Activated naive CD4-positive, alpha-beta T cell treated with anti-CD3 and anti-CD28 coated beads, Interleukin-2, amount 50 U/mL, for 72 hours (primary cell): ENCODE data around the gene SLC12A7. TPM values are rescaled to one million over a fixed set of nuclear protein-coding genes. Genes with fewer than 3 reads are reported as not detected.

Experiments used
- ATAC-seq, 2 donors: fragments of 150-1000 bp; cut with Tn5 transposase; 2 replicates each; pipeline ENCODE4 v1.10.0; 2021; ENCODE audit warnings: mild to moderate bottlenecking in 2 of 2, moderate library complexity in 2 of 2
- DNase-seq, 2 donors: peaks; one replicate each; pipeline ENCODE4 v3.0.0; 2021 to 2022; ENCODE audit warnings: low spot score in 2 of 2
- H3K27ac Mint-ChIP-seq, 2 donors: one replicate each; pipeline ENCODE4 v1.8.0; 2022; ENCODE audit warnings: mild to moderate bottlenecking in 2 of 2, mixed read lengths in 2 of 2
- H3K36me3 Mint-ChIP-seq, 2 donors: one replicate each; pipeline ENCODE4 v1.8.0; 2022; ENCODE audit warnings: mixed read lengths in 2 of 2
- H3K9me3 Mint-ChIP-seq, 2 donors: one replicate each; pipeline ENCODE4 v1.8.0; 2022; ENCODE audit warnings: mixed read lengths in 2 of 2
- total RNA-seq, 2 donors: library from RNA; stranded (reverse); gene quantifications; one replicate each; pipeline ENCODE4 v1.2.3, GENCODE V29; 2022

SLC12A7 gene
- total RNA-seq, 2 donors from 2014 or later, result 19.5 to 74.7 TPM

DNA sequence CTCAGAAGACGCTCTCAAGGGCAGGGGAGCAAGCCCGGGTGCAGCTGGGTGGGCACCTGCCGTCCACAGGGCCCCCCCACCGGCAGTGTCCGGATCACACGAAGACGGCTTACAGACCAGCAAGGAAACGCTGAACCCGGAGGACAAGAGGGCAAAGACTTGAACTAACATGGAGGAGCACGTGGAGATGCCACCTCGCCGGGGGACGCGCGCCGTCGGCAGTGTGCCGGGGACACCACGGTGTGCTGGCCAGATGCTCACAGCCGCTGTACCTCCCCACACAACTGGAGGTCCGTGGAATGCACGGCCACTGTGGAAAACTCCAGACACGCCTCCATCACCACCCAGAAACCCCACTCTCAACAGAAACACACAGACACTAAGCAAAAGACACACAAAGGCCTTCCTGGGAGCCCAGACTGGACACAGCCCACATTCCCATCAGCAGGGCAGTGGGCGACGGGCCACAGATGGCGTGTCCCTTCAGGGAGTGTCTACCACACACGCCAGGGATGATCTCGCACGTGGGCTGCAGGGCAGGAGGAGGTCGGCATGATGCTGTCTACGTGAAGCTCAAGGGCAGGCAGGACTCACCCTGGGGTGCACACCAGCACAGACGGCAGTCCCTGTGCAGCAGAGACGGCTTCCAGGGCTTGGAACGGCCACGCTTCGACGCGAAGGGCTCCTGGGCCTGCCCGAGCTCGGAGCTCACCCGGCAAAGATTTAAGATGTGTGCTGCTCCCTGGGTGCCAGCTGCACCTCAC, 8.6 kb upstream of the SLC12A7 start:
- DNase-seq (no peak), ATAC-seq (no peak)
- peak overlapping the region in 1 of 2 donors; percentile 57 for H3K27ac Mint-ChIP-seq
- no peaks in the 10 kb centered on the region for H3K36me3 Mint-ChIP-seq
- no peaks in the 10 kb centered on the region for H3K9me3 Mint-ChIP-seq

DNA sequence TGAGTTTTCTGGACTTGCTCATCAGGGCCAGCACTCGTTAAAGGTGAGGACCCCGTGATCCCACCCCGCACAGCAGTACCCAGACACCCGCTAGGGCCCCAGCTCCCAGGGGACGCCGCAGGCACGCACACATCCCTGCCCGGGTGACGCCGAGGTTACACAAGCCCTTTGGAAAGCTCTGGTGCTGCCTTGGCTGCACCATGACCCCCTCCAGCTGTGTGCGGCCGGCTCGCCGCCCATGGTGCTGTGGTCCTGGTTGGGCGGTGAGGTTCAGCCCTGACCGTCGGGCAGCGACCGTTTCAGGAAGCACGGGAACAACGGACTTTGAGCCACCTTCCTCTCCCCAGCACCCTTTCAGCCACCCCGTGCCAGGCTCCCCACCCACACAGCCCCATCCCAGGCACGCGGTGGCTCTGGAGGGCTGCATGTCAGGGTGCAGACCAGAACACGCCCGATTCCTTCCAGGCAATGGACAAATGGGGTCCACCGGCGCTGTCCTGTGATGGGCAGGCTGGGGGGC, 7.5 kb upstream of the SLC12A7 start:
- DNase-seq, result no peak
- no peaks in the 10 kb centered on the region for H3K9me3 Mint-ChIP-seq
- ATAC-seq, result no peak
- H3K27ac Mint-ChIP-seq, result no peak overlapping the region
- no peaks in the 10 kb centered on the region for H3K36me3 Mint-ChIP-seq

DNA sequence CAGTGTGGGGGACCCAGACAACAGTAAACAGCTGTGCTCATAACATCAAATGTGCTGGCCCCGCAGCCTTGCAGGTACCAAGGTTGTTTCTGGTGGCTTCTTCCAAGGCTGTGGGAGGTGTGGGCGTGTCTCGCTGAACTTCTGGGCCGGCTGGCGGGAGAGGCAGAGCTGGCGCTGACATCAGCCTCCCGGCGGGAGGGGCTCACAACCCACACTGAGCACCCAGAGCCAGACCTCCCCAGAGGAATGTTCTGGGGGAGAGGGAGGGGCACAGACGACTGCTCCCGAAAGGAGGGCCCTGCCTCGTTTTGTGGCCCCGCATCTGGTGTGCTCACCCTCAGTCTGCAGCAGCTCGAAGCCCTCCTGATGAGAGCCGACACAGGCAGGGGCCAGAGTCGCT, 6.9 kb upstream of the SLC12A7 start:
- Mint-ChIP-seq H3K27ac (peak overlapping the region in 1 of 2 donors; percentile 59), H3K36me3 (no peaks in the 10 kb centered on the region), H3K9me3 (no peaks in the 10 kb centered on the region)
- DNase-seq, result no peak
- peak; percentile 5 to 18 for ATAC-seq

DNA sequence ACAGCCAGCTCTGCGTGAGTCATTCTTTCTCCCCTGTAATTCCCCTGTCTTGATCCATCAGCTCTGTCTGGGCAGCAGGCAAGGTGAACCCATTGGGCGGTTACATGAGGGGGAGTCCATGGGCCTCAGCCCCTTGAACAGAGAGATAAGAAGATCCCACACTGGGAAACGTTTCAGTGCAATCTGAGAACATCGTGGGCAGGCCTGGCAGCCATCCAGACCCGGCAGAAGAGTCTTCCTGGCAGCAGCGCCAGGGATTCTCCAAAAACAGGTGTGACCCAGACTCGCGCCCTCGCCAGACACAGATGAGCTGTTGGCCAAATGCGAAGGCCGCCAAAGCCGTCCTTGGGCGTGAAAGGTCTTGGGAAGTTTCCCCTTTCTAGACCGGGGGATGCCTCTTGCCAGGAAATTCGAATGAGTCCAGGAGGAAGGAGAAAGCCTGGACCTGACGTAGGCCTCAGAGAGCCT, 6.4 kb upstream of the SLC12A7 start:
- ATAC-seq, result peak in 1 of 2 donors; percentile 86

DNA sequence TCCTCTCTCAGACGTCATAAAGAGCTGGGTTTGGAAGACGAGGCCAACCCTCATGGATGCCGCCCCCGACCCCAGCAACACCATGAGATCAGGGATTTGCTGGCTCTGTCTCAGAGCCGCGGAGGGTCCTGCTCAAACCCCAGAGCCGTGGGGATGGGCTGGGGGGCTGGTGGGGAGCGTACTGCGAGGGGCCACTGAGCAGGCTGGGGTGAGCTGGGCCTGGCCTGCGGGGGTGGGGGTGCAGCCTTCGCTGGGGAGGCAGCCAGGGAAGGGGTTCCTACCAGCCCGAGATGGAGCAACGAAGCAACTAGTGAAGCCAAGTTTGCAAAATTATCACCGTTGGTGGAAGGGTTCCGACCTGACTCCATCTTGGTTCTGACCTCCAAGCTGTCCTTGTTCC, 5.1 kb upstream of the SLC12A7 start:
- Mint-ChIP-seq H3K36me3 (no peaks in the 10 kb centered on the region), H3K27ac (no peak overlapping the region), H3K9me3 (no peaks in the 10 kb centered on the region)
- DNase-seq, result no peak
- ATAC-seq, result no peak

More for the DNA sequence above, 6.4 kb upstream of the SLC12A7 start:
- Mint-ChIP-seq H3K27ac (peak overlapping the region in 1 of 2 donors; percentile 59), H3K36me3 (no peaks in the 10 kb centered on the region), H3K9me3 (no peaks in the 10 kb centered on the region)
- DNase-seq, result no peak

DNA sequence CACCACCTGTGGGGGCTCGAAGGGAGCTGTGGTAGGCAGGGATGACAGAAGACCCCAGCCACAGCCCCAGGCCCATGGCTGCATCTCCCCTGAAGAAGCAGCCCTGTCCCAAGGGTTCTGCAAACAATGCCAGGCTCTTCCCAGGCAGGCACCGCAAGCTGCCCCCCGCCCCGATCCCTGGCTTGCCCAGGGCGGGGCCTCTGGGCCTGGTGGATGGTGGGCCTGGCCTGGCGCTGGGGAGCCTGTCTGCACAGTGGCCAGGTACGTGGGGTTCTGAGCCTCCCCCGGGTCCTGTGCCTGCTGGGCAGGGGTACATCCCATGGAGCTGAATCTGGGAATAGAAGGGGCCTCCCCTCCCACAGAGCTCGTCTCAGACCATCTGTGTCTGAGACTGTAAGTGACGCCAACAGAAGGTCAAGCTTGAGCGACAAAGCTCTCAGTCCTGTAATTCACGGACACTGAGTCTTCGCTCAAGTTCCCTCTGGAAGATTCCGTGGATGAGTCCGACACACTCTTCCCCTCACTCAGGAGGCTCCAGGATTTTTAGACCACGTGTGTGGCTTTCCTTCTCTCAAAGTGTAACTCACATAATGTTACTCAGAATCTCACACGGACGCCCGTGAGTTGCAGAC, 4.4 kb upstream of the SLC12A7 start:
- no peak for DNase-seq
- no peak overlapping the region for H3K27ac Mint-ChIP-seq
- H3K9me3 Mint-ChIP-seq, result no peaks in the 10 kb centered on the region
- no peaks in the 10 kb centered on the region for H3K36me3 Mint-ChIP-seq
- ATAC-seq, result no peak

DNA sequence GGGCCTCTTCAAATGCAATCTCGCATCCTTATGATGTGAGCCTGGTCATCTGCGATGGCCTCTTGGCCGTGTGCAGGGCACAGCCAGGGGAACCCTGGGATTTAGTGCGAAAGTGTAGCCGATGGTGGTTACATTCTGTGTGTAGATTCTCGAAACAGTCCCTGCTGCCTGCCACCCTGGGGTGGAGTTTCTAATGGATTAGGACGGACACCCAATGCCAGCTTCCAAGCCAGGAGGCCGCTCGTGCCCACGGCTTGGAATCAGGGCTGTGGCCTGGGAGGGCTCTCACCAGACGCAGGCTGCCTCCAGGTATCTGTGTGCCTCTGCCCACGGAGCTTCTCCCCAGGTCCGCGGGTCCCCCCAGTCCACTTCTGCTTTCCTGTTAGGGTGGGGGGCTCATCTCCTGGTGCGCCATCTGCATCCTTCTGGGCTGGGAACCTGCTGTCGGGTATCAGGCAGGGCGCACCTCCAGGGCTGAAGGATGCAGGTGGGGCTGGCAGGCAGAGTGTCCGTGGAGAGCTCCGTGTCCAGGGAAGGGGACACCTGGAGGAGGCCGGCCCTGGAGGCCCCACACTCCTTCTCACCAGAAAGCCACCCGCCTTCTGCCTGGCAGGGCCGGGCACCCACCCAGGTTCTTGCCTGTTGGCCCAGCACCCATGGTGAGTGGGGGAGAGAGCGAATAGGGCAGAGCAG, 3.4 kb upstream of the SLC12A7 start:
- Mint-ChIP-seq H3K9me3 (no peaks in the 10 kb centered on the region), H3K36me3 (no peaks in the 10 kb centered on the region), H3K27ac (no peak overlapping the region)
- ATAC-seq (no peak), DNase-seq (no peak)

DNA sequence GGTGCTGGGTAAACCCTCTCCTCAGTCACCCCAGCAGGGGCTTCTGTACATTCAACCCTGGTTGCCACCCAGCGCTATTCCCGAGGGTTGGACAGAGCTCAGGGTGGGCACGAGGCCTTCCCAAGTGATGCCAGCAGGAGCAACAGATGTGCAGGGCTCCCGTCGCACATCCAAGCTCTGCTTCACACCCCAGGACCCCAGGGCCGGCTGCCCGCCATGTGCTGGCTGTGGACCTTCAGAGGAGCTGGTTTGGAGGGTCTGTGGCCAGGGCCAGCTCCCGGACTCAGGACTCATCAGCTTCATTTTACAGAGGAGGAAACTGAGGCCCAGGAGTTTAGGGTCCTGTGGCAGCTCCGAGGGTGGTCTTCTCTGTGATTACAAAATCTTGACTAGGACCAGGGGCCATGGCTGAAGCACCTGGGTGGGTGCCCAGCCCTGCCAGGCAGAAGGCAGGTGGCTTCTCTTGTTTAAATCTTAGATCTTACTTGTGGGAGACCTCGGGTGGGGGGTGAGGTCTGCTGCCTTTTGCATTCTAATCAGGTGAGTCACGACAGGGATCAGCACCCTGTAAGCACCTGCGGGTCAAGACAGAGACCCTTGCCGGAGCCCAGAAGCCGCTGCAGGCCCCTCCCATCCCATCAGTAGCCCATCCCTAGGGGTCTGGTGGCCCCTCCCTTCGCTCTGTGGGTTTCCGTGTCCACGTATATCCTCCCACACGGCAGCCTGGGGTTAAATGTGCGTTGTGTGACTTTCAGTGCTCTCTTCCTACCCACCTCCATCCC, 2.1 kb upstream of the SLC12A7 start:
- no peak overlapping the region for H3K27ac Mint-ChIP-seq
- no peaks in the 10 kb centered on the region for H3K9me3 Mint-ChIP-seq
- no peaks in the 10 kb centered on the region for H3K36me3 Mint-ChIP-seq
- no peak for ATAC-seq
- DNase-seq, result no peak

DNA sequence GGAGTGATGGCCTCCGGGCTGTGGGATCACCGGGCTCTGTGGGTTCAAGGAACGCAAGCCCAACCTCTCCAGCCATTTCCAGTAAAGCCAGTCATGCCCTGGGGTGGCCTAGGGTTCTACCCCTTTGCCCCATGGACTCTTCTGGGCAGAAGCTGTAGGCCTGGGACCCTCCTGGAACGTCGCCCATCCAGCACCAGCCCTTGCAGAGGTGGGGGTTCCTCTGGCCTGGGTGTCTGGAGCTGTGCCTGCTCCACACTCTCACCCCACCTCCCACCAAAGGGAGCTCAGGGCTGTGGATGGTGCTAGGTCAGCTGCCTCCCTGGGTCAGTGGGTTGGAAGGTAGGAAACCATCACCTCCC, 1.4 kb upstream of the SLC12A7 start:
- no peaks in the 10 kb centered on the region for H3K36me3 Mint-ChIP-seq
- ATAC-seq (no peak), DNase-seq (no peak)
- H3K27ac Mint-ChIP-seq, result peak overlapping the region in 1 of 2 donors; percentile 20
- H3K9me3 Mint-ChIP-seq, result no peaks in the 10 kb centered on the region

DNA sequence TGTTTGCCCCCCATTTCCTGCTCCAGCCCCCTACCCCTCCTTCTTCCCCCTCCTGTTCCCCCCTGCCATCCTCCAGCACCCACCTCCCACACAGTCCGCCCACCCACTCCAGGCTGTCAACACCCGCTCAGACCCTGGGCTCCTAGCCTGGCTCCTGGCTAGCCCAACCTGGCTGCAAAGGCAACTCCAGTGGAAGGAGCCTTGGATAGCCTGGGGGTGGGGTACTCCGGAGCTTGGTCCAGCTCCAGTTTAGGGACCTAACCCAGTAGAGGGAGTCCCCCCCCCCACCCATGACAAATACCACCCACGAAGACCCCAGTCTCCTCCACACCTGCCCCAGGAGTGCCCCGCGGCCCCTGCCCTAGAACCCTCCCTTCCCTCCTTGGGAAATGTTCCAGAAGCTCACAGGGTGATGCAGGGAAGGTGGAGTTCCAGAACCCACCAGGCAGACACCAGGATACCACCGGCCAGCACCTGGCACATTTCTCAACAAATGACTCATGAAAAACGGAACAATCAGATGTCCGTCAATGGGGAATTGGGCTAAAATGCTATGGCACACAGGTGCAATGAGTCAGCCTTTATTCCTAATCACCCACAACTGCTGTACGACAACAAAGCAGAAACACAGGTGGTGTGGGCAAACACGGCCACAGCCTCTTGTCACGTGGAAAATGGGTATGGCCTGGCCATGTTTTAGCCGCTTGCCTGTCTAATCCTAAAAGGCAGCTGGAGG, 901 bp upstream of the SLC12A7 start:
- ATAC-seq (no peak), DNase-seq (no peak)
- no peaks in the 10 kb centered on the region for H3K9me3 Mint-ChIP-seq
- H3K36me3 Mint-ChIP-seq, result no peaks in the 10 kb centered on the region
- peak overlapping the region in 1 of 2 donors; percentile 20 for H3K27ac Mint-ChIP-seq

DNA sequence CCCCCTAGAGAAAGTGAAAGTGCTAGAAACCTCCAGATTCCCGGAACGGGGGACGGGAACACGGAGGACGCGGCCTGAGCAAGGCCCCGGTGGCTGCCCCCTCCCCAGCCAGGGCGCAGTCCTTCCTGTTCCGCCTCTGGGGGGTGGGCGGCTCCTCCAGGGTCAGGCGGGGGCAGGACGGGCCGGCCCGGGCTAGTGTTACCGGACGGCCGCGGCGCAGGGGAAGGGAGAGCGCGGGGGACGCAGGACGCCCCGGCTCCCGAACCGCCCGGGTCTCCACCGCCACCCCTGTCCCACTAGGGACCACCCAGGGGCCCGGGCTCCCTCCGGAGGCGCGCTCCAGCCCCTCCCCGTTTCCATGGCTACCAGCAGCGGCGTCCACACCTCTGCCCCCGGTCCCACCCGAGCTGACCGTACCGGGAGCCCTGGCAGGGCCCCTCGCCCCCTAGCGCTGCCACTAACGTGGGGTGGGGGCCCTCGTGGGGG, 579 bp downstream of the SLC12A7 start:
- Mint-ChIP-seq H3K36me3 (no peaks in the 10 kb centered on the region), H3K27ac (peak overlapping the region; percentile 89 to 95), H3K9me3 (no peaks in the 10 kb centered on the region)
- peak; percentile 44 to 56 for ATAC-seq
- DNase-seq, result peak in 1 of 2 donors; percentile 39

DNA sequence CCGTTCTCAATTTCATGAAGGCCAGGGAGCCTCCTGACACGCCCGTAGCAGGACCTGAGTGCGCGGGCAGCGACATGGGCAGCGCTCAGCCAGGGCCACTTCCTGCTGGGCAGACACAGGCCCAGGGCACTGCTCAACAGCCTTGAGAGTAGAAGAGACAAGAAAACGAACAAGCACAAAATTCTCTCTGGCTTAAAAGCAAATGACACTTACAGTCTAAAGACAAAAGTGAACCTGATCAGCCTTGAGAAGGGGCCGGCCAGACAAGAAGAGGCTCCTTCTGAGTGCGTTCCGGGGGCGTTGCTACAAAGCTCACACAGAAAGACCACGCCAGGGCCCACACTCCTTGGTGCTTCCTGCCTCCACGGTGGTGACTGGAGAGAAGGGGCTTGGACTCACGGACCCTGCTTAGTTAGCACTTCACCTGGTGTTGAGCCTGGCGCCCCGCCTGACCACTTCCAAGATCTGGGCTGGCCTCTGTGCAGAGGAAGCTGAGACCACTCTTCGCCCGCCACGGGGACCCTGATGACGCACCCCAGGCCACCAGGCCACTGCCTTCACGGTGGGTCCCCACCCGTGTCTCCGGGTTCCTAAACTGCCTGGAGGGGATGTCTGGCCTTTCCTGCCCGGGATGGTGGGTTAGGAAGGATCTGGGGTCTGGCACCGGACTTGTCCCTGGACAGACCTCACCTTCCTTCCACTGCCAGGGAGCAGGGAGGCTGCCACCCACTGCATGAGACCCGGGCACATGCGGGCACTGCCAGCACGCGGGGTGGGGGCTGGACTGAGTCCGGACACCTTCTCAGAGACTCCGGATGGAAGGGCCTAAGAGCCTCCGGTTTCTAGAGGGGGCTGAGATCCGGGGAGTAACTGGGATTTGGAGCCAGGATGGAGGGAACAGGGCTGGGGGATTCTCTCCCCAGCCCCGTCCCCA, 1.3 kb downstream of the SLC12A7 start:
- no peaks in the 10 kb centered on the region for H3K36me3 Mint-ChIP-seq
- no peaks in the 10 kb centered on the region for H3K9me3 Mint-ChIP-seq

DNA sequence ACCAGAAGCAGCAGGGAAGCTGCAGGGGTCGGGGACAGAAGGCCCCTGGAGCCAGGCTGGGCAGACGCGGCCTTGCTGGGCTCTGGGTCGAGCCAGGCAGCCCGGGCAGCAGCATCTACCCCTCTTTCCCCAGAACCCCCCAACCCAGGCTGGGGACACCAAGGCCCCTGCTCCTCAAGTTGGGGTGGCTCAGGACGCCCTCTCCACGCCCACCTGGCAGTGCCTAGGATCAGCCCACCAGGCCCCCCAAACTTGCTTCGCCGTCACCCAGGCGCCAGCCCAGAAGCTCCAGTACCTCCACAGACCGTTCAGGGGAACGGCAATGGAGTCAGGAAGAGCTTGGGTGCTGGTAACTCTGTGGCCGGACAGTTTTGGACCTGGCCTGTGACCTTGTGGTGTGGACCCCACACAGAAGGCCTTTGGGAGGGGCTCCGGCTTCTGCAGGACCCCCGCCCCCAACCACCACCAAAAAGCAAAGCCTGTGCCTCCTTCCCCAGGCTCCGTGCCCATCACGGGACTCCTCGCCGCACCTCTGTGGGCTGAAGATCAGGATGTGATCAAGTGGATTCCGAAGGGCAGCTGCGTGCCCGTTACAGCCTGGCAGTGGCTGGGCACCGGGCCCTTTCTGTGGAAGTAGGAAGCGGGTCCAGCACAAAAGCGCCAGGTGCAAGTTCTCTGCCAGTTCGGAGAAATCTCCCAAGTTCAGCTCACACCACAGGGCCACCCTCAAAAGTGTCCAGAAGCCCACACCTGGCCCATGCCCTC, 2.1 kb downstream of the SLC12A7 start:
- ATAC-seq (no peak), DNase-seq (no peak)
- peak overlapping the region; percentile 36 to 89 for H3K27ac Mint-ChIP-seq
- H3K9me3 Mint-ChIP-seq, result no peaks in the 10 kb centered on the region
- no peaks in the 10 kb centered on the region for H3K36me3 Mint-ChIP-seq

More for the DNA sequence above, 1.3 kb downstream of the SLC12A7 start:
- H3K27ac Mint-ChIP-seq, result peak overlapping the region; percentile 89 to 95
- DNase-seq (no peak), ATAC-seq (peak; percentile 1 to 2)

DNA sequence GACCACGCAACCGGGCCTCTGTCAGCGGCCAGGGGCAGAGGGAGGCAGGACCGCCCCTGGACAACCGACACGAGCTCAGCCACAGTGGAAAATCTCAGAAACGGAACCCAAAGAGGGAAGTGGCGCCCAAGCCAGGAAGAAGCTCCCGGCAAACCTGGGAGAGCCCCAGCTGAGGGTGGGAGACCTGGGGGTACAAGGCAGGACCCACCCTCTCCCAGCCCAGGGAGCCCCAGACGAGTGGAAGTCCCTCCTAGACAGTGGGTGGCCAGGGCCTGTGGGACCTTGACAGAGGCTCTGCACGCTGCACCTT, 3.0 kb downstream of the SLC12A7 start:
- Mint-ChIP-seq H3K27ac (peak overlapping the region in 1 of 2 donors; percentile 84), H3K9me3 (no peaks in the 10 kb centered on the region), H3K36me3 (no peaks in the 10 kb centered on the region)
- ATAC-seq (no peak), DNase-seq (no peak)
